GM19452 (cell line): ENCODE results near the gene MAN1C1.
A peak's percentile ranks its signal among the peaks of the same experiment; 100 is the strongest.

Source experiments
- ATAC-seq: cut with Tn5 transposase; IDR thresholded peaks from one replicate; pipeline ENCODE4 v1.9.1; 2021; ENCODE audit not compliant: unreplicated experiment

MAN1C1 gene

GRCh38 chr1:25811384-25812082 lies 194.9 kb downstream of the MAN1C1 start:
- no peak for ATAC-seq

GRCh38 chr1:25813071-25813733 lies 196.6 kb downstream of the MAN1C1 start:
- no peak for ATAC-seq

- ATAC-seq: no peak
These were observed 197.3 kb downstream of the MAN1C1 start for GRCh38 chr1:25813734-25814471.

DNA sequence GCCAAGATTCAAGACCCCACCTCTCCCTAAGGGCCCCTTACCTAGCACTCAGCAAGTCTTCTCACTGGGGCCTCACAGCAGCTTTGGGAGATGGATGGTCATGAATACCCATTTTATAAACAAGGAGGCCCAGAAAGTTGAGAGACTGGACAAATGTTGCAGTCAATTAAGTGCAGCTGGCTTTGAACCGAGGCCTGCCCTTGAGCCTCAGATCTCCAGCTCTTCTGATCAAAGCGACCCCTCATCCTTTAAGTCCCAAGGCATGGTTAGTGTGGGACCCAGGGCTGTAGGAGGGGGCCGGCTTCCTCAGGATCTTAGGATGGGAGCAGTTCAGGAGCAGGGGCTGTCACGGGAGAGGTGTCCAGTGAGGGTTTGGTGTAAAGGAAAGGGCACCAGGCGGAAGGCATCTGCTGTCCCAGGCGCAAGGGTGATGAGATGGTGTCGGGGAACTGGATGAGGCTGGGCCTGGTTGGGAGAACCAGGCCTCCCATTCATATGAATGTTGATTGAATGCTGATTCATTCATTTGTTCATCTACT lies 198.0 kb downstream of the MAN1C1 start:
- no peak for ATAC-seq

DNA sequence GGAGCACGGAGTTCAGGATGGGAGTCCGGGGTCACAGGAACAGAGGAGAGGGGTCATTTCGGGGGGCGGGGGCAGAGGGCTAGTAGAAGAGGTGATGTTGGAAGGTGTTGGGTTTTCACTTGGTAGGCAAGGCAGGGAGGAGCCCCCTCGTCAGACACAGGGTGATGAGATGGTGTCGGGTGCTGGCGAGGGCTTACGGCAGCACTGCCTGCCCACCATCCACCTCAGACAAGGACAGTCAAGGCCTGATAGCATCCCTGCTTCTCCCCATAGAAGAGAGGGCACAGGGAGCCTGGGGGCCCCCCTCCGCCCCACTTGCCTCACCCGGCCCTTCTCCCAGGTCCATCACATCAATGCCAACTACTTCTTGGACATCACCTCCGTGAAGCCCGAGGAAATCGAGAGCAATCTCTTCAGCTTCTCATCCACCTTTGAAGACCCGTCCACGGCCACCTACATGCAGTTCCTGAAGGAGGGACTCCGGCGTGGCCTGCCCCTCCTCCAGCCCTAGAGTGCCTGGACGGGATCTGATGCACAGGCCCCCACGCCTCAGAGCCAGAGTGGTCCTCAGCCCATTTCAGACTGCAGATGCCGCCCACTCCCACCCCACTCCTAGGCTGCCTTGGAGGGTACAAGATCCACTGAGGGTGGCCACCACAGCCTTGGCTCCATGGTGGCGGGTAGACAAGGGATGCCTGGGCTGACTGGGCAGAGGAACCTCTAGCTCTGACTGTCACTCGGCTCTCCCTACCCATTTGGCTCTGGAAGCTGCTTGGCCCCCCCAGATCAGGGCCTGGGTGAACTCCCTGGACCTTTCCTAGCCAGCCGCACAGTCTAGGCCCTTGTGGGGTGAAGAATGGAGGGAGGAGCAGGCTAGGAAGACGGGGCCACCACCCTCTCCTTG lies 198.9 kb downstream of the MAN1C1 start:
- ATAC-seq: no peak

DNA sequence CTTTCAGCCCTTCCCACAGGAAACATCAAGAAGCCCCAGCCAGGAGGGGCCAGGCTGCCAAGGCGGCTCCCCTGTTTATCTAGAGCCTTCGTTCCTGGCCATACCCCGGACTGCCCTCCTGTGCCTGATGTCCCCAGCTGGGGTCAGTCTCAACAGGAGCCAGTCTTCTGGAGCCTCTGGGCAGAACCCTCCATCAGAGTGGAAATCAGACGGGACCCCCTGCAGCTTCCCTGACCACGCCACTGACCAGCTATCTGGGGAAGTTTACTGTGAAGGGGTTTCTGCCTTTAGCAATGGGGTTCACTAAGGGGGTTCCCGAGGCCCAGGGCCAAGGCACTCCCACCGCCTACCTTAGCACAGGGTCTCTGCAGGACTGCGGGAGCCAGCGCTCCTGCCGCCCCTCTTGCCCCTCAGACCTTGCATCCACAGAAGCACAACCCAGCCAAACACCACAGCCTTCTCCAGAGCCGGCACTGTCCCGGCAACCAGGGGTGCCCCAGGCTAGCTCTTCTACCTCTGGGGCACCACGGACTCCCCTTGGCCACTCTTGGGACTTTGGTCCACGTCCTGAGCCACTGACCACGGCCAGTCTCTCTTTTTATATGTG lies 199.6 kb downstream of the MAN1C1 start:
- ATAC-seq: no peak

DNA sequence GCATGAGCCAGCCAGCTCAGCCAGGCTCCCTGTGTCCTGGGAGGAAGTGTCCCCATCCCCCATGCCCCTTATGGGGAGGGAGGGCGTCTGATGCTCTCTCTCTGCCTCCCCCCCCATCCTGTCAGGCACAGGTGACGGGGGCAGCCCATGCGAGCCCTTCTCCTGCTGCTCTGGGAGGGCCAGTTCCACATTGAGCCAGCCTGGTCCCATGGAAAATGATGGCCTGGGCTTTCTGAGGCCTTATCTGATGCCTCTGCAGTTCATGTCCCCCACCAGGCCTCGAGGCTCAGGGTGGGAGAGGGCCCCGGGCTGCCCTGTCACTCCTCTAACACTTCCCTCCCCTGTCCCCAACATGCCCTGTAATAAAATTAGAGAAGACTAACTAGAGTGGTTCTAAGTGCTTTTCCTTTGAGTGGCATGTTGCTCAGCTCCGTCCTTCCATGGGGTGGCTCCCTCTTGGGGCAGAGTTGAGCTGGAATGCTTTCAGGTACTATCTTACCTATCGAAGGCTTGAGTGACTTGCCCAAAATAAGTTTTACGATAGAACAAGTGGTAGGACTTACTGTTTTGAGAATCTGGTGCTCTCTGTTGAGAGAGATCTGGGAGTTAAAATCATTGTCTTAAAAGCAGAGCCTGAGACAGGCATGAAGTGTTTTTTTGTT lies 201.4 kb downstream of the MAN1C1 start:
- no peak for ATAC-seq

GRCh38 chr1:25818569-25818968 lies 202.0 kb downstream of the MAN1C1 start:
- ATAC-seq: no peak

GRCh38 chr1:25819491-25820246 lies 203.1 kb downstream of the MAN1C1 start, which contains the start of gene MTFR1L:
MTFR1L (plus strand) TSS chr1:25819954; CDS start chr1:25823105, 3,151 bp downstream.
- ATAC-seq: peak; percentile 75

DNA sequence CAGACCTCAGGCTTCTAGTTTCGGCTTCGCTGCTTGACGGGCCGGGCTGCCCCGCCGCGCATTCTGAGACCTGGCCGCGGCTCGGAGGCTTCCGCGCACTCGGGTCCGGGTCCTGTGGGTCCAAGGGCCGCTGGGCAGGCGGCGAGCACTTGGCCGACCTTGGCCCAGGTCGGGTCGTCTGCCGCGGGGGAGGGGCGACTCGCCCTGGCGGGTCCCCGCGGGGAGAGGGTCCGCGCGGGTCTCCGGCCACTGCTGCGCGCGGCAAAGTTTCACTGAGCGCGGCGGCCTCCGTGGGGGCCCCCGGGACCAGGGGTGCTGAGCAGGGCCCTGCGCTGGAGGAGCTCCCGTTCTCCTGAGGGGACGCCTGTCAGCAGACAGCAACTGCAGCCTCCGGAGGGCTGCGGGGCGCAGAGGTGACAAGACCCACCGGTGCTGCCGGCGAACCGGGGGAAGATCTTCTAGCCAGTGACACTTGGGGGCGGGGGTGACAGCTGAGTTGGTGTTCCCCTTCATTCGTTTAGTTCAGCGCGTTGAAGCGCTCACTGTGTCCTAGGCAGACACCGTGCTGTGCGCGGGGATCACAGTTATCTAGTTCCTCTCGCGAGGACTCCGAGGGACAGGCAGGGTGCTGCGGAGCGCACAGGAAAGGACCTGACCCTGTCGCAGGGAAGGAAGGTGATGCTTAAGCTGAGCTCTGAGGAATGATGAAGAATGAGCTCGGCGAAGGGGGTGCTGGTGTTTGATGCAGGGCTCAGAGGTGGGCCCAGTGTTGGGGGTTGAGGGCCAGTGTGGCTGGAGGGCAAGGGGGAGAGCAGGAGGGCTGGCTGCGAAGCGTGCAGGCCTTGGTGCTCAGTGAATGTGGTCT lies 203.9 kb downstream of the MAN1C1 start:
- peak; percentile 51 for ATAC-seq

GRCh38 chr1:25821112-25821476 lies 204.5 kb downstream of the MAN1C1 start:
- ATAC-seq: no peak

- no peak for ATAC-seq
These were observed 205.1 kb downstream of the MAN1C1 start for GRCh38 chr1:25821630-25822091.

DNA sequence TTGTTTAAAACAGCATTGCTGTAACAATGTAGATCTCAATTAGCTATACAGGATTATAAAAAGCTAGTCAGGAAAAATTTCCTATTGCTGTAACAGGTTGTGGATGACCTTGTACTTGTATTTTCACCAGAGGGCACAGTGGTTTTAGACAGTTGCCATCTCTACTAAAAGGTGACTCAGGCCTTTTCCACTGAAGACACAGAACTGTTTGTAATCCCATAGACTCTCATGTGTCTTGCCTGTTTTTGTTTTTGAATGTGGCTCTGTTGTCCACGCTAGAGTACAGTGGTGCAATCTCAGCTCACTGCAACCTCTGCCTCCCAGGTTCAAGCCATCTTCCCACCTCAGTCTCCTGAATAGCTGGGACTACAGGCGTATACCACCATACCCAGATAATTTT lies 209.0 kb downstream of the MAN1C1 start:
- ATAC-seq: no peak

- ATAC-seq: no peak
These were observed 210.0 kb downstream of the MAN1C1 start for GRCh38 chr1:25826571-25826970.

DNA sequence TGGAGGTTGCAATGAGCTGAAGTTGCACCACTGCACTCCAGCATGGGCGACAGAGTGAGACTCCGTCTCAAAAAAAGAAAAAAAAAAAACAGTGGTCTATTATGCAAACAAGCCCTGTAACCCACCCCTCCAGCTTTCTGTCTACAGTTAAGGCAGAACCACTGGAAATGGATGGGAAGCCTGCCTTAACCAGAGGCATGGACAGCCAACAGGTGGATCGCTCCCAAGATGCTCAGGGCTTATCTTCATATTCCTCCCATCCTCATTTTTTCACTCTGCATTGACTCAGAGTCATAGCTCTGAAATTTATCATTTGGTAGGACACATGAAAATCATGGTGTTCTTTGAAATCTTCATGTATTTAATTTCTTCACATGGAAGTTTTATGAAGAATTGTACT lies 211.9 kb downstream of the MAN1C1 start:
- no peak for ATAC-seq

DNA sequence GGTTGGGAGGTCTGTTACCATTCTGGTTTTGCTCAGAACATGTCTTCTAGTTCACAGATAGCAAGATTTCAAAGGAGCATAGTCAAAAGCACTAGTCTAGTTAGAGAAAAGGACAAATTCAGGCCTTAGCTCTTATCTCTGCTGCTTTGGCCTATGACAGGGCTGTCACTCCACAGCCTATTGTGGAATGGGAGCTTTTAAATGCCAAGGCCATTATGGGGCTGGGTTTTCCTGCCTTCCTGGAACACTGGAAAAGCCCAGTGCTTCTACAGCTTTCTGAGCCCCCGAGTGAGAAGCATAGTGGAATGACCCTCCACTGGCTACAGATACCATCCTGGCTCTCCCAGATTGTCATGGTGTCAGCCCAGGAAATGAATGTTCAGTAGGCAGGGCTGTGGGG lies 212.5 kb downstream of the MAN1C1 start:
- ATAC-seq: no peak

DNA sequence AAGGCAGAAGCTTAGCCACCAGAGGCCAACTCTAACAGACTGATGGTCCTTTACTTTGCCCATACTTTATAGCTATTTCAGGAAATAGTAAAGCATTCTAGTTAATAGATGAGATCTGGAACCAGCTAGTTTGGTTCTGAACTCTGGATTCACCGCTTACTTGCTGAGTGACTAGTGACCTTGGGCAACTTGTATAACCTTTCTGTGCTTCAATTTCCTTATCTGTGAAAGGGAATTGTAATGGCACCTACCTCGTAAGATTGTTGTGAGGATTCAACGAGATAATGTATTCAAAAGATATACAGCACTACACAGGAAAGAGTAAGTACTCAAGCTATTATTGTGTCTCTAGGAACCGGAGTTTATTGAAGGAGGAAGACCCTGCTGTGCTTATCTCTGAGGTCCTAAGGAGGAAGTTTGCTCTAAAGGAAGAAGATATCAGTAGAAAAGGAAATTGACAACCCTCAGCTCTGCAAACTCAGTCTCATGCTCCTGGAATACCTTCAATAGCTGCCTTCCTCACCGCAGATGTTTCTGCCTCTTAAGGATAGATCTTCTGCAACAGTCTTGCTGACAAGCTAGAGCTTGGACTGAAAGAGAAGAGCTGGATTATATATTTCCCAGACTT lies 215.1 kb downstream of the MAN1C1 start:
- ATAC-seq: no peak
